HG03135 (cell line): ENCODE data around the gene PGLYRP3.

Experiments used
- ATAC-seq: cut with Tn5 transposase; IDR thresholded peaks from one replicate; pipeline ENCODE4 v1.9.1; 2021; ENCODE audit warnings: mild to moderate bottlenecking, moderate library complexity; ENCODE audit not compliant: unreplicated experiment

PGLYRP3 gene

GRCh38 chr1:153262462-153263157, 50.1 kb downstream of the PGLYRP3 start:
- no peak for ATAC-seq

- ATAC-seq = no peak
Observed at GRCh38 chr1:153262070-153262366, 50.7 kb downstream of the PGLYRP3 start.

GRCh38 chr1:153261281-153262069, 51.3 kb downstream of the PGLYRP3 start:
- ATAC-seq = no peak

GRCh38 chr1:153260585-153261280, 52.0 kb downstream of the PGLYRP3 start:
- no peak for ATAC-seq

- no peak for ATAC-seq
Observed at GRCh38 chr1:153259387-153259786, 53.4 kb downstream of the PGLYRP3 start, which contains the start of gene LORICRIN. Gene LORICRIN (plus strand): TSS chr1:153259687. CDS start chr1:153260950, 1,263 bp downstream.

- no peak for ATAC-seq
Observed at GRCh38 chr1:153253693-153254092, 59.1 kb downstream of the PGLYRP3 start.

GRCh38 chr1:153253076-153253475, 59.7 kb downstream of the PGLYRP3 start:
- no peak for ATAC-seq

- no peak for ATAC-seq
Observed at GRCh38 chr1:153251988-153252387, 60.8 kb downstream of the PGLYRP3 start.

GRCh38 chr1:153251562-153251961, 61.2 kb downstream of the PGLYRP3 start:
- no peak for ATAC-seq

- ATAC-seq = no peak
Observed at GRCh38 chr1:153251087-153251486, 61.7 kb downstream of the PGLYRP3 start.

- ATAC-seq = no peak
Observed at GRCh38 chr1:153250166-153250565, 62.6 kb downstream of the PGLYRP3 start.

GRCh38 chr1:153248176-153248879, 64.4 kb downstream of the PGLYRP3 start:
- no peak for ATAC-seq
